Bone marrow (tissue), 2 donors: Measurements from ENCODE around the gene CORIN.
"Not testable (repeated sequence)": the region's sequence is repeated elsewhere in the genome, so short reads cannot be mapped to it uniquely, and the experiment has no call there.

Experiments used
- DNase-seq, 2 donors: peaks; one replicate each; lab custom pipeline; 2025; lab: John Stamatoyannopoulos, UW

Gene CORIN

GRCh38 chr4:47562297-47562696, 275.6 kb downstream of the CORIN start:
- DNase-seq: no peak

GRCh38 chr4:47561331-47561730, 276.5 kb downstream of the CORIN start:
- no peak for DNase-seq

GRCh38 chr4:47560682-47561081, 277.2 kb downstream of the CORIN start:
- no peak for DNase-seq

GRCh38 chr4:47557255-47557654, 280.6 kb downstream of the CORIN start:
- no peak for DNase-seq

GRCh38 chr4:47555920-47556319, 281.9 kb downstream of the CORIN start:
- not testable (repeated sequence) for DNase-seq

- no peak for DNase-seq
These were observed 284.3 kb downstream of the CORIN start for GRCh38 chr4:47553329-47554125.

- DNase-seq: no peak
These were observed 286.2 kb downstream of the CORIN start for GRCh38 chr4:47551682-47552081.

GRCh38 chr4:47550899-47551548, 286.8 kb downstream of the CORIN start:
- no peak for DNase-seq

GRCh38 chr4:47550357-47550756, 287.5 kb downstream of the CORIN start:
- DNase-seq: not testable (repeated sequence)
